HL-60/S4 (cell line): Measurements from ENCODE around the gene ATP9A.

Experiments used
- in situ Hi-C: fragments of 300-500 bp; cut with MboI; formaldehyde crosslinking; loops from 2 replicates; pipeline ENCODE4 v1.14.3; 2022; ENCODE audit warnings: low sequenced_read_pairs

Gene ATP9A

GRCh38 chr20:51631011-51631950 is 136.9 kb downstream of the ATP9A start:
- in situ Hi-C loops = no loop called here

GRCh38 chr20:51629399-51630058 is 138.7 kb downstream of the ATP9A start:
- in situ Hi-C loops = loop anchor here (10.0 kb wide), 1 partner anchor 255 kb away; no protein-coding TSS in a partner anchor

- in situ Hi-C loops = loop anchor here (10.0 kb wide), 1 partner anchor 254 kb away; no protein-coding TSS in a partner anchor
Observed at GRCh38 chr20:51628533-51629398, 139.4 kb downstream of the ATP9A start.

- in situ Hi-C loops = loop anchor here (10.0 kb wide), 1 partner anchor 253 kb away; no protein-coding TSS in a partner anchor
Observed at GRCh38 chr20:51627586-51627985, 140.6 kb downstream of the ATP9A start.

GRCh38 chr20:51625105-51625504 is 143.1 kb downstream of the ATP9A start:
- in situ Hi-C loops = loop anchor here (10.0 kb wide), 1 partner anchor 250 kb away; no protein-coding TSS in a partner anchor

GRCh38 chr20:51624157-51624731 is 143.9 kb downstream of the ATP9A start:
- in situ Hi-C loops = loop anchor here (10.0 kb wide), 1 partner anchor 249 kb away; no protein-coding TSS in a partner anchor

GRCh38 chr20:51623255-51623654 is 144.9 kb downstream of the ATP9A start:
- in situ Hi-C loops = loop anchor here (10.0 kb wide), 1 partner anchor 248 kb away; no protein-coding TSS in a partner anchor

GRCh38 chr20:51622004-51622874 is 146.0 kb downstream of the ATP9A start:
- in situ Hi-C loops = loop anchor here (10.0 kb wide), 1 partner anchor 247 kb away; no protein-coding TSS in a partner anchor

GRCh38 chr20:51620432-51620831 is 147.8 kb downstream of the ATP9A start:
- in situ Hi-C loops = loop anchor here (10.0 kb wide), 1 partner anchor 246 kb away; no protein-coding TSS in a partner anchor

GRCh38 chr20:51616060-51616459 is 152.1 kb downstream of the ATP9A start:
- in situ Hi-C loops = loop anchor here (10.0 kb wide), 1 partner anchor 631 kb away; no protein-coding TSS in a partner anchor

GRCh38 chr20:51614687-51615086 is 153.5 kb downstream of the ATP9A start:
- in situ Hi-C loops = loop anchor here (10.0 kb wide), 1 partner anchor 630 kb away; no protein-coding TSS in a partner anchor

- in situ Hi-C loops = loop anchor here (10.0 kb wide), 1 partner anchor 629 kb away; no protein-coding TSS in a partner anchor
Observed at GRCh38 chr20:51613580-51613979, 154.6 kb downstream of the ATP9A start.

GRCh38 chr20:51612896-51613295 is 155.3 kb downstream of the ATP9A start:
- in situ Hi-C loops = loop anchor here (10.0 kb wide), 1 partner anchor 628 kb away; no protein-coding TSS in a partner anchor

GRCh38 chr20:51611625-51611890 is 156.6 kb downstream of the ATP9A start:
- in situ Hi-C loops = loop anchor here (10.0 kb wide), 1 partner anchor 627 kb away; no protein-coding TSS in a partner anchor

- in situ Hi-C loops = loop anchor here (10.0 kb wide), 1 partner anchor 626 kb away; no protein-coding TSS in a partner anchor
Observed at GRCh38 chr20:51610761-51611624, 157.2 kb downstream of the ATP9A start.

GRCh38 chr20:51610111-51610510 is 158.1 kb downstream of the ATP9A start:
- in situ Hi-C loops = loop anchor here (10.0 kb wide), 1 partner anchor 625 kb away; no protein-coding TSS in a partner anchor

- in situ Hi-C loops = no loop called here
Observed at GRCh38 chr20:51609251-51609650, 158.9 kb downstream of the ATP9A start.

GRCh38 chr20:51608061-51608460 is 160.1 kb downstream of the ATP9A start:
- in situ Hi-C loops = no loop called here
